GM12892 (cell line): ENCODE results near the gene WTAP.
"Not testable (repeated sequence)": the region's sequence is repeated elsewhere in the genome, so short reads cannot be mapped to it uniquely, and the experiment has no call there.

Source experiments
- DNase-seq: peaks from one replicate; pipeline ENCODE4 v3.0.0; 2011; ENCODE audit not compliant: insufficient read length
- FAIRE-seq: peaks from 2 replicates; lab custom pipeline; 2011; peaks lifted over from hg19 to GRCh38; lab: Jason Lieb, UNC
- POLR2A ChIP-seq: IDR thresholded peaks from 2 replicates; pipeline ENCODE4 v1.6.1; 2011; ENCODE audit warnings: low read depth, low read length, control low read depth
- POLR2AphosphoS5 ChIP-seq: IDR thresholded peaks from 2 replicates; pipeline ENCODE4 v1.6.1; 2011; ENCODE audit warnings: low read depth, low read length, control low read depth
- TAF1 ChIP-seq: IDR thresholded peaks from 2 replicates; pipeline ENCODE4 v1.6.1; 2011; ENCODE audit warnings: low read depth, mild to moderate bottlenecking, control low read depth, low read length, borderline replicate concordance

Gene WTAP

DNA sequence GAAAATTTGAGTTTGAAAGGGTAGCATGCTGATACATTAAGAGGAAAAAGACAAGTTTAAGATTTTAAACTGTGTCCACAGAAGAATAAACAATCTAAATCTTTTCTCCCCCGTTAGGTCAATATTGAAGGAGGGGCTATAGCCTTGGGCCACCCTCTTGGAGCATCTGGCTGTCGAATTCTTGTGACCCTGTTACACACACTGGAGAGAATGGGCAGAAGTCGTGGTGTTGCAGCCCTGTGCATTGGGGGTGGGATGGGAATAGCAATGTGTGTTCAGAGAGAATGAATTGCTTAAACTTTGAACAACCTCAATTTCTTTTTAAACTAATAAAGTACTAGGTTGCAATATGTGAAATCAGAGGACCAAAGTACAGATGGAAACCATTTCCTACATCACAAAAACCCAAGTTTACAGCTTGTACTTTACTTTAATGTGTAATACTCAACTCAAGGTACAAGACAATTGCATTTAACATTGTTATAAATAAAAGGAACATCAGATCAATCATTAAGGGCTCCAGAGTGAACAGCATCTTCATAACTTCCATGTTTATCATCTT lies 51.3 kb downstream of the WTAP start:
- TF ChIP-seq POLR2A (no peak; the same call in 1 of the 2 replicates), TAF1 (no peak)
- FAIRE-seq (no peak), DNase-seq (no peak)

DNA sequence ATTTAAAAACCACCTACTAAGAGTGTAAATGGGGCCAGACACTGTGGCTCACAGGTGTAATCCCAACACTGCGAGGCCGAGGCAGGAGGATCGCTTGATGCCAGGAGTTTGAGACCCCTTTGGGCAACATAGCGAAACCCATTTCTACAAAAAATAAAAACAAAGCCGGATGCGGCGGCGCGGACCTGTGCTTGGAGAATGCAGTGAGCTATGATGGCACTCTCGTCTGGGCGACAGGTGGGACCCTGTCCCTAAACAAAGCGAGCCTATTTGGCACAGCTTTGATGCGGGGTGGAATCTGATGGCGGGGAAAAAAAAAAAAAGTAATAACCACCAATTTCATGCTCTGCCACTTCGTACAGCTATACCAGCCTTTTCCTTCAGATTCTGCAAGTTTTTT lies 61.0 kb downstream of the WTAP start:
- FAIRE-seq (no peak), DNase-seq (no peak)
- no peak for TF ChIP-seq TAF1
- TF ChIP-seq POLR2AphosphoS5: no peak
- no peak for TF ChIP-seq POLR2A

DNA sequence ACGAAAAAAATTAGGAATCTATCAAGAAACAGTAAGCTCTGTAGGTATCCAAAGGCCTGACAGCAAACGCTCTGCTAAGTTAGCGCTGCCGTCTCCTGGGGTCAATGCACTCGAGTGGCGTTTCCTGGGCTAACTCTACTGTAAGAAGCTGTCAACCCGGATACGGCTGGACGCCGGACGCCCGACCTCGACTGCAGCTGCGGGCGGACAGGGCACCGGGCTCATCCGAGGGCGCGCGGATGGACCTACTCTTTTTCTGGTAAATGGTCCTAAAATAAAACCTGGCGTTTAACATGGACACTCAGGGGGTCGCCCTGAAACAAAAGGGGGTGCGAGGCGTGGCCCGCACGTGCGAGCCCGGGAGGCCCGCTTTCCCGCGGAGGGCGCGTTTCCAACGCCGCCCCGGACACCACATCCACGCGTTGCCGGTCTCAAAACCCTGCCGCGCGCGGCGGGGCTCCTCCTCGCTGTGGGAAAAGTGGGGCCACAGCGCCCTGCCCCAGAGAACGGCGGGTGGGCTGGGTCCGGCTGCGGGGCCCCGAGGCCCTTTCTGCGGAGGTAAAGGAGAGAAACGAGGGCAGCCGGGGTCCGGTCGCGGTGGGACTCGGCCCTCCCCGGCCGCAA lies 61.6 kb downstream of the WTAP start:
- FAIRE-seq: peak; percentile 50
- DNase-seq: no peak

DNA sequence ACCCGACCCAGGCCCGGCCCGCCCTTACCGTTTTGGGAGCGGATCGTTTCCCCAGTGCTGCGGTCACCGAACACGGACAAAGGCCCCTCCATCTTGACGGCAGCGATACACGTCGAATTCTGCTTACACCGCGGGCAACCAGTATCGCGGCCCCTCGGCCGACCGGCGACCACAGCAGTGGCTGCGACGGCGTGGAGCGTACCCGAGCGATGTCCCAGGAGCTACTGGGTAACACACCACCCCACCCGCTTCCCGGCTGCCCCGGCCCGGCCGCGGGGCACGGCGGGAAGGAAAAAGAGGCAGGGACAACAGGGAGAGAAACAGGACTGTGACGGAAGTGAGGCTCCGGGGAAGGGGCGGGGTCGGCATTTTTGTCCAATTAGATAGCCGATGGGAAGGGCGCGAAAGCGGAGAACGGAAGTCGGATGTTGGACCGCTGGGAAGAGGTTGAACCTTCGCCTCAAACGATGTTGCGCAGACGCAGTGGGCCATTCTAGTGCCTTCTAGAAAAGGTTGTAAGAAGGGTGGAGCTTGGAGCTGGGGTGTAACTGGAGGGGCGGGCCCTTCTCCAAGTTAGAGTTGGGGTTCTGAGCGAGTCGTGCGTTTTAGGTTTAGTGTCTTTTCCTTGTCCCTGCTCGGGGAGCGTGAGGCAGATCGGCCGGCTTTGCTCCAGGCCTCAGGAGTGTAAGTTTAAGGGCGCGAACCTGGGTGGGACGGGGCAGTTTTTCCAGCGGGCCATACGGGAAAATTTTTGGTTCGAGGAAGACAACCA lies 62.3 kb downstream of the WTAP start, which contains the start of gene TCP1:
Gene TCP1, minus strand, starts transcription at position 226 of the 772 bp plus-strand sequence. Its CDS starts 134 bp downstream, at position 92.
- FAIRE-seq: no peak
- peak; percentile 94 for TF ChIP-seq TAF1
- peak; percentile 99 for TF ChIP-seq POLR2A
- peak; percentile 97 for TF ChIP-seq POLR2AphosphoS5
- DNase-seq: peak; percentile 85

More for the DNA sequence above, 61.6 kb downstream of the WTAP start:
- TF ChIP-seq TAF1 (peak; percentile 21; the same call in 1 of the 2 replicates), POLR2A (no peak)

- FAIRE-seq: peak; percentile 98
- peak; percentile 77 for DNase-seq
- TF ChIP-seq POLR2A (peak; percentile 71), TAF1 (no peak; the same call in 1 of the 2 replicates), POLR2AphosphoS5 (peak; percentile 56; the same call in 1 of the 2 replicates)
Measured at GRCh38 chr6:159790149-159790955, 63.0 kb downstream of the WTAP start, which contains the start of gene MRPL18. Gene MRPL18 (plus strand): TSS chr6:159790467. CDS start chr6:159790588, 121 bp downstream.

- TF ChIP-seq TAF1 (no peak), POLR2A (no peak), POLR2AphosphoS5 (no peak)
- FAIRE-seq (no peak), DNase-seq (no peak)
Measured at GRCh38 chr6:159790956-159791598, 63.8 kb downstream of the WTAP start.

GRCh38 chr6:159794976-159795375 lies 67.7 kb downstream of the WTAP start:
- not testable (repeated sequence) for FAIRE-seq, DNase-seq

- FAIRE-seq (no peak), DNase-seq (no peak)
- TF ChIP-seq POLR2A (no peak), TAF1 (no peak), POLR2AphosphoS5 (no peak)
Measured at GRCh38 chr6:159797554-159797953, 70.2 kb downstream of the WTAP start.

DNA sequence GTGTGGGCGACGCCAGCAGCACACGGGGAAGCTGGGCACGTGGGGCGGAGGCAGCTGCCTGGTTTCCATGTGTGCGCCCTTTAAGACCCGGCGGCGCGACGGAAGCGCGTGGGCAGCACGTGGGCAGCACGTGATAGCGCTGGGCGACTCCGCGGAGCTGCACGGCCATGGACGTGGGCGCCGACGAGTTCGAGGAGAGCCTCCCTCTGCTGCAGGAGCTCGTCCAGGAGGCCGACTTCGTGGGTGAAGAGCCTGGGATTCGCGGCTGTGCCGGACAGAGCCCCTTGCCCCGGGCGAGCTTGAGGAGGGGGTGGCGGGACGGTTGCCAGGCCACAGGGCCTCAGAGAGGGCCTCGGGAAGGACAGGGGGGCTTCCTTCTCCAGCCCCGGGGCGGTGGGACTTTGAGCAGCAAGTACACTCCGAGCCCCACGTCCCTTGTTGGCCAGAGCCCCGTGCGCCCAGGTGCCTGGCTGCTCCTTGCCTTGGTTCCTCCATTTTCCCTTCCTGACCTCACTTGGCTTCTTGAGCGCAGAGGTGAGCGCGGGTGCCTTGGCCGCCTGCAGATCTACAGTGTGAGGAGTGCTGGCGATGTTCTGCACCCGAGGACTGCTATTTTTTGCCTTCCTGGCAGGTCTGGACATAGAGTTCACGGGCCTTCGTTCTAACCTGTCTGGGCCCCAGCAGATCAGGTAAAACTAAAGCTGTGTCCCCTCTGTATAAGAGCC lies 73.0 kb downstream of the WTAP start, which contains the start of gene PNLDC1:
Gene PNLDC1, plus strand, starts transcription at position 136 of the 725 bp plus-strand sequence. Its CDS starts 32 bp downstream, at position 168.
- DNase-seq (no peak), FAIRE-seq (no peak)
- TF ChIP-seq POLR2A (no peak), POLR2AphosphoS5 (no peak), TAF1 (no peak)

DNA sequence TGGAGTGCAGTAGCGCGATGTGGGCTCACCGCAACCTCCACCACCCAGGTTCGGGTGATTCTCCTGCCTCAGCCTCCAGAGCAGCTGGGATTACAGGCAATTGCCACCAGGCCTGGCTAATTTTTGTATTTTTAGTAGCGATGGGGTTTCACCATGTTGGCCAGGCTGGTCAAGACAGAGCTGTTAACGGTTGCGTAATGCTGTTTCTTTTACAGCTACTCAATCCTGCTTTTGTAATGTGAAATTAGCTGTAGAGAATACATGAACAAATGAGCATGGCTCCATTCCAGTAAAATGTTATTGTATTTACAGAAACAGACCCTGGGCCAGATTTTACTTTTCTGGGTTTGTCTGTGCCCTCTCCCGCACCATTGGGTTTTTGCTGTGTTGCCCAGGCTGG lies 74.6 kb downstream of the WTAP start:
- DNase-seq (no peak), FAIRE-seq (no peak)
- TF ChIP-seq POLR2A: no peak
- no peak for TF ChIP-seq POLR2AphosphoS5
- TF ChIP-seq TAF1: no peak
